A549 treated with Hydrocortisone at 1 μM for 4 hours (cell line): ENCODE data around the gene TCF3. TPM values are rescaled to one million over a fixed set of nuclear protein-coding genes. Genes with fewer than 3 reads are reported as not detected.

Source experiments
- total RNA-seq: library from RNA; stranded (reverse); fragments of 200-300 nt; extraction: Qiagen RNA extraction; gene quantifications from 5 replicates; pipeline ENCODE4 v1.2.3, GENCODE V29; 2022

The TCF3 gene
- total RNA-seq, result 56.3 to 67.3 TPM (median 66.2 TPM) in 5 replicates

DNA sequence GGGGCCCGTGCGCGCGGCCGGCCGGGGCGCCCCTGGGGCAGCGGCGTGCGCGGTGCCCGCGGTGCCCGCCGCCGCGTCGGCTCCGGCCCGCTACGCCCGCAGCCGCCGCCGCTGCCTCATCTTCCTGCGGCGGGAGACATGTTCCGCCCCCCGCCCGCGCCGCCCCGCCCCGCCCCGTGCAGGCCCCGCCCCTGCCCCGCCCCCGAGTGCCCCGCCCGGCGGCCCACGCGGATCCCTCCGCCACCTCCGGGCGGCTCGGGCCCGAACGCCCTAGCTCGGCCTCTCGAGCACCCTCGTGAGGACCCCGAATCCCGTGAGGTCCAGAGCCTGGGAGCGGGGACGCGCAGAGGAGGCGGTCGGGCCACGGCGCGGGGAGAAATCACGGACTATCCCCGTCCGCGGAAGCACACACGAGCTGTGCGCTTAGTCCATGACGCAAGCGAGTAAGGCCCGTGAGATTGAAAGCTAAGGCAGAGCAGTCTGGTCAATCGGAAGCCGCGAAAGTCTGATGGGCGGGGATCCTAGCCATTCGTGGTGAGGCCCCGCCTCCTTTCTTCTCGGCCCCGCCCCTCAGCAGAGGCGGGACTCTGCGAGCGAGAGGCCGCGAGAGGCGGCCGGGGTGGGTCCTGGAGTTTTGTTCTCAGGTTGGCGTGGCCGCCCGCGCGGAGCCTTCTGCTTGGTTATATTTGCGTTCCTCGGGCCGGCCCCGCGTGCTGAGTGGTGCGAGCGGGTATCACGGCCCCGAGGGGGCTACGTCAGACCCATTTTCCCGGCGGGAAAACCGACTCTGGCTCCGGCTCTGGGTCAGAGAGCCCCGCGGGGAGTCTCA is at the start of gene TCF3:
TSS of gene TCF3 (minus strand) at position 145 of the 829 bp plus-strand sequence. CDS start 2,367 bp downstream, outside the sequence.

GRCh38 chr19:1605236-1606137 is 46.9 kb downstream of the TCF3 start, which contains the start of gene UQCR11:
Gene UQCR11 (minus strand): TSS chr19:1605462. CDS start chr19:1605409, 53 bp downstream.

GRCh38 chr19:1592755-1593500 is 59.5 kb downstream of the TCF3 start, which contains the start of gene MBD3:
Gene MBD3 (minus strand): TSS chr19:1592865. CDS start chr19:1592631, 234 bp downstream.

DNA sequence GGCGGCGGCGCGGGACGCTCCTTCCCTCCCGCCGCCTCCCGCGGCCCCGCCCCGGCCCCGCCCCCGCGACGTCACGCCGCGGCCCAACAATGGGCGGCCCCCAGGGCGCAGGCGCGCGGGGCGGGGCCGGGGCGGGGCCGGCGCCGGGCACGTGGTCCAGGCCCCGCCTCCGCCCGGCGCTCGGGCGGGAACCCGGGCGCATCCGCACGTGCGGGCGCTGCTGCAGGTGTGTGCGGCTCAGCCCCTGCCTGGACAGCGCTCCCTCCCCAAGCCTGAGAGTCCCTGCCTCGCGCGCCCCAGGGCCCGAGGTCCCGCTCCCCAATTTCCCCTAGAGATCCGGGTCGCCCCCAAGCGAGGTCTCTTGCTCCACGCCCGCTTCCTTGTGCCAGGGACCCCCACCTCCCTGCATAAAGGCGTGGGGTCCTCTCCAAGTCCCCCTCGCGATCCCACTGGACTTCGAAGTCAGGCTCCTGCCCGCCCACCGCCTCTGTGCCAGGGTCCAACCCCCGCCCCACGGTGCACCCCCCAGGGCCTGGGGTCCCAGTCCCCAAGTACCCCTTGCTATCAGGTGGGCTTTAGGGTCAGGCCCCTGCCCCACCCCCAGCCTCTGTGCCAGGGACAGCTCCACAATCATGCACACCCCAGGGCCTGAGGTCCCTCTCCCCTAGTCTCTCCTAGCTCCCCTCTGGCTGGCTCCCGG is 83.9 kb downstream of the TCF3 start, which contains the start of gene MEX3D:
TSS of gene MEX3D (minus strand) at position 6 of the 700 bp plus-strand sequence. CDS start 267 bp downstream, outside the sequence.

Other genes starting within 250 kb of the TCF3 start
- gene DAZAP1, start 245.0 kb downstream of the TCF3 start, total RNA-seq, result 81.0 to 103 TPM (median 96.2 TPM) in 5 replicates
- gene RPS15, start 214.2 kb downstream of the TCF3 start, total RNA-seq, result 1,250 to 2,075 TPM (median 1,916 TPM) in 5 replicates
- 0.78 to 2.5 TPM (median 1.7 TPM) in 5 replicates for gene APC2, start 202.5 kb downstream of the TCF3 start, total RNA-seq
- gene C19orf25, start 173.4 kb downstream of the TCF3 start, total RNA-seq, result 10.4 to 18.8 TPM (median 16.6 TPM) in 5 replicates
- 0.64 to 1.0 TPM (median 0.85 TPM) in 5 replicates for gene PCSK4, start 162.3 kb downstream of the TCF3 start, total RNA-seq
- 3.9 to 6.6 TPM (median 4.9 TPM) in 5 replicates for gene REEP6, start 161.4 kb downstream of the TCF3 start, total RNA-seq
- gene ADAMTSL5, start 139.6 kb downstream of the TCF3 start, total RNA-seq, result 3.4 to 4.2 TPM (median 3.5 TPM) in 5 replicates
- not detected in 5 replicates for gene PLK5, start 128.5 kb downstream of the TCF3 start, total RNA-seq
- gene MEX3D, start 84.3 kb downstream of the TCF3 start, total RNA-seq, result 6.5 to 11.6 TPM (median 10.8 TPM) in 5 replicates
- gene MBD3, start 59.8 kb downstream of the TCF3 start, total RNA-seq, result 37.1 to 49.0 TPM (median 46.7 TPM) in 5 replicates
- 68.4 to 207 TPM (median 177 TPM) in 5 replicates for gene UQCR11, start 47.2 kb downstream of the TCF3 start, total RNA-seq
- gene ONECUT3, start 100.9 kb upstream of the TCF3 start, total RNA-seq, result not detected in 5 replicates
- gene ATP8B3, start 159.7 kb upstream of the TCF3 start, total RNA-seq, result 2.6 to 3.6 TPM (median 3.3 TPM) in 5 replicates
- gene REXO1, start 195.9 kb upstream of the TCF3 start, total RNA-seq, result 18.4 to 20.5 TPM (median 19.5 TPM) in 5 replicates
- gene KLF16, start 211.0 kb upstream of the TCF3 start, total RNA-seq, result 19.6 to 31.8 TPM (median 26.9 TPM) in 5 replicates
- gene ABHD17A, start 232.9 kb upstream of the TCF3 start, total RNA-seq, result 21.2 to 37.9 TPM (median 35.0 TPM) in 5 replicates